Pancreas (tissue), 10 donors: ENCODE results near the gene APLP2. TPM values are rescaled to one million over a fixed set of nuclear protein-coding genes. Genes with fewer than 3 reads are reported as not detected.

Experiments
- ATAC-seq, 4 donors: fragments of 200-7000 bp; cut with Tn5 transposase; one replicate each; pipeline versions ENCODE4 v1.8.0 to v1.9.1; 2020; ENCODE audit warnings: mild to moderate bottlenecking in 4 of 4, moderate library complexity in 4 of 4
- DNase-seq, 6 donors: peaks; one replicate each; pipeline ENCODE4 v3.0.0-alpha.2; 2020
- FAIRE-seq: peaks from 2 replicates; lab custom pipeline; 2012; peaks lifted over from hg19 to GRCh38; lab: Jason Lieb, UNC
- H3K27ac ChIP-seq, 4 donors: fragments of 200-600 bp; sonication (generic); 1 replicate in 3 of 4; 2 replicates in 1 of 4; pipeline versions ENCODE4 v1.5.0 to v1.8.0; 2020
- H3K27me3 ChIP-seq, 4 donors: fragments of 200-600 bp; one replicate each; pipeline ENCODE4 v1.8.0; 2021
- H3K36me3 ChIP-seq, 3 donors: fragments of 200-600 bp; sonication (generic) in 1 of 3; one replicate each; pipeline versions ENCODE4 v1.5.0 to v1.8.0; 2020 to 2021
- H3K4me1 ChIP-seq, 3 donors: fragments of 200-600 bp; one replicate each; pipeline ENCODE4 v1.8.0; 2021
- H3K4me3 ChIP-seq, 4 donors: fragments of 200-600 bp; sonication (generic) in 2 of 4; one replicate each; pipeline versions ENCODE4 v1.5.0 to v1.8.0; 2020 to 2021
- H3K9me3 ChIP-seq, 4 donors: fragments of 200-600 bp; one replicate each; pipeline ENCODE4 v1.8.0; 2021
- CTCF ChIP-seq, 4 donors: fragments of 200-600 bp; sonication (generic) in 3 of 4; IDR thresholded peaks; one replicate each; pipeline versions ENCODE4 v1.5.0 to v1.8.0; 2021; ENCODE audit warnings: antibody characterized with exemption in 4 of 4
- WGBS, 2 donors: extraction: QIAGEN DNeasy Blood & Tissue Kit; methylation state at CpG; one replicate each; pipeline ENCODE4 v1.1.7; 2013; 5-methylcytosine and 5-hydroxymethylcytosine counted together
- intact Hi-C, 3 donors: fragments of 100-400 bp; cut with DNase I; formaldehyde crosslinking; loops; one replicate each; pipeline versions ENCODE4 v1.11.1 to v1.14.2; 2022
- polyA plus RNA-seq, 2 donors: library from polyadenylated mRNA; stranded (reverse); fragments of 200-250 nt; gene quantifications; one replicate each; pipeline ENCODE4 v1.2.3, GENCODE V29; 2013
- total RNA-seq, 6 donors: library from RNA; stranded (reverse); fragmentation: NEBNext Ultra II Directional in 4 of 6; extraction: Animal tissue kit (Norgen Biotek cat#: 25700) in 4 of 6; gene quantifications; one replicate each; pipeline versions ENCODE4 v1.2.1 to v1.2.4, GENCODE V29; 2021 to 2023
- donor health status: healthy with polysubstance abuse.
- donor health status: DM: no; HTN: no; CAD: no; lungs with moderate emphysema.
- donor health status: DM: no; HTN: no; CAD: no.
- donor health status: control.
- donor health status: control.
- donor health status: Bipolar disorder and iron deficiency.
- donor health status: DM: yes; HTN: yes; CAD: no.
- donor health status: DM: no; HTN: no; CAD: no.
- donor health status: DM: no; HTN: no; CAD: no.
- donor health status: DM: yes; HTN: yes; CAD: no.

APLP2 gene
- total and polyA plus RNA-seq, 8 donors = 45.3 to 171 (median 101) TPM

DNA sequence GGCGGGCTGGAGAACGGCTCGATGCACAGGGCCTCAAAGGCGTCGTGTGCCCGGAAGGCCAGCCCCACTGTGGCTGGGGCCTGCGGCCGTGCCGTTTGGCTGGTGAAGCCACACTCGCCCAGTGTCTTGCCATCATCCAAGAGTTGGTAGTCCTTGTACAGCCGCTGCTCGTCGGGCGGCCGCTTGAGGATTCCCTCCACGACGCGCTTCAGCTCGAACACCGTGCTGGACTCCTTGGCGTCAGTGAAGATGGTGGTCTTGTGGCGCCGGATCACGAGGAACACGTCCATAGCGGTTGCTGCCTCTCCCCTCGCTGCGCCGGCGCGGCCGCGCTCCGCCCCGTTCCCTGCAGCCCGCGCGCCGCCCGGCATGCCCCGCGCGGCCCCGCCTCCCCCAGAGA, 36.8 kb upstream of the APLP2 start:
- no peak for TF ChIP-seq CTCF (IDR thresholded peaks at IDR 0.05)
- Histone ChIP-seq H3K27ac (no peak overlapping the region), H3K4me1 (no peaks in the 10 kb centered on the region), H3K36me3 (no peaks in the 10 kb centered on the region), H3K9me3 (no peaks in the 10 kb centered on the region), H3K4me3 (no peak overlapping the region), H3K27me3 (no peaks in the 10 kb centered on the region)
- DNase-seq (no peak), FAIRE-seq (no peak), ATAC-seq (no peak)
- intact Hi-C loops = no loop called here
- WGBS, 2 donors = 83 to 88% methylated on average over 44 of the region's 44 CpGs

DNA sequence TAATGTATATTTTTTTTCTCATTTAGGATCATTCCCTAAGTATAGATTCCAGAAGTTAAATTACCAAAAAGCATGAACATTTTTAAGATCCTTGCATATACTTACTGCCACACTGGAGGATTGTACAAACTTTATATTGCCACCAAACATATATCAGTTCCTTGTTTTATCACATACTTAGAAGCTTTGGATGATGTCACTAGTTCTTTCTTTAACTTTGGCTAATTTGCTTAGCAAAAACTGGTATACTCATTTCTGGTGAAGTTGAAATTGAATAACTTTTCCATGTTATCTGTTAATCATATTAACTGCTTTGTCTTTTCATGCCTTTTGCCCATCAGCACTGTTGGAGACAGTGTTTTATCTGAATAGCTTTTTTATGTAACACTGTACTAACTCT, 35.5 kb upstream of the APLP2 start:
- ATAC-seq (no peak), FAIRE-seq (no peak), DNase-seq (no peak)
- no peak overlapping the region for H3K27ac ChIP-seq
- H3K36me3 ChIP-seq = no peaks in the 10 kb centered on the region
- intact Hi-C loops = no loop called here
- TF ChIP-seq CTCF (IDR thresholded peaks at IDR 0.05) = no peak
- no peaks in the 10 kb centered on the region for H3K9me3 ChIP-seq
- no peak overlapping the region for H3K4me3 ChIP-seq
- H3K27me3 ChIP-seq = no peaks in the 10 kb centered on the region
- H3K4me1 ChIP-seq = no peaks in the 10 kb centered on the region

DNA sequence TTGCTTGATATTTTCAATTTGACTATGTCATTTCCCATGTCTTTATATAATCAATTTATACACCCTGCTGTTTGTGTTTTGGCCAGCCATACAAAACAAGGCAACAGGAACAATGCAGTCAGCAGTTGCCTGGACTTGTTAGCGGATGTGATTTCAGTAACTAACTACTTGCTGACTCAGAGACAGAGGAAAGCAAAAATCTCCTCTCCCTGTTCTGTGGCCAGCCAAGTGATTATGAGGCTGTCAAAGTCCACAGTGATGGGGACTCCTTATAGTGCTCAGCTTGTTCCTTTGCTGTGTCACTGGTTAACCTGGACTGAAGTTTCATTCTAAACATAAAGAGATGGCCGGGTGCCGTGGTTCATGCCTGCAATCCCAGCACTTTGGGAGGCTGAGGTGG, 32.6 kb upstream of the APLP2 start:
- no peaks in the 10 kb centered on the region for H3K36me3 ChIP-seq
- no peaks in the 10 kb centered on the region for H3K9me3 ChIP-seq
- H3K4me1 ChIP-seq = no peaks in the 10 kb centered on the region
- FAIRE-seq = no peak
- peak in 3 of 4 donors; percentile 18 to 67 (median 43) for ATAC-seq
- H3K27ac ChIP-seq = no peak overlapping the region
- no peak for TF ChIP-seq CTCF (IDR thresholded peaks at IDR 0.05)
- no peak overlapping the region for H3K4me3 ChIP-seq
- DNase-seq = no peak
- H3K27me3 ChIP-seq = no peaks in the 10 kb centered on the region
- WGBS, 2 donors = 67 to 72% methylated on average over 3 of the region's 3 CpGs
- intact Hi-C loops = no loop called here

GRCh38 chr11:130037881-130038585, 31.7 kb upstream of the APLP2 start:
- Histone ChIP-seq H3K27me3 (no peaks in the 10 kb centered on the region), H3K4me3 (no peak overlapping the region), H3K36me3 (no peaks in the 10 kb centered on the region), H3K4me1 (no peaks in the 10 kb centered on the region), H3K9me3 (no peaks in the 10 kb centered on the region), H3K27ac (no peak overlapping the region)
- intact Hi-C loops = no loop called here
- DNase-seq (no peak), ATAC-seq (peak in 2 of 4 donors; percentile 35 to 47), FAIRE-seq (no peak)
- 41 to 48% methylated on average over 7 of the region's 7 CpGs for WGBS, 2 donors
- TF ChIP-seq CTCF (IDR thresholded peaks at IDR 0.05) = no peak

DNA sequence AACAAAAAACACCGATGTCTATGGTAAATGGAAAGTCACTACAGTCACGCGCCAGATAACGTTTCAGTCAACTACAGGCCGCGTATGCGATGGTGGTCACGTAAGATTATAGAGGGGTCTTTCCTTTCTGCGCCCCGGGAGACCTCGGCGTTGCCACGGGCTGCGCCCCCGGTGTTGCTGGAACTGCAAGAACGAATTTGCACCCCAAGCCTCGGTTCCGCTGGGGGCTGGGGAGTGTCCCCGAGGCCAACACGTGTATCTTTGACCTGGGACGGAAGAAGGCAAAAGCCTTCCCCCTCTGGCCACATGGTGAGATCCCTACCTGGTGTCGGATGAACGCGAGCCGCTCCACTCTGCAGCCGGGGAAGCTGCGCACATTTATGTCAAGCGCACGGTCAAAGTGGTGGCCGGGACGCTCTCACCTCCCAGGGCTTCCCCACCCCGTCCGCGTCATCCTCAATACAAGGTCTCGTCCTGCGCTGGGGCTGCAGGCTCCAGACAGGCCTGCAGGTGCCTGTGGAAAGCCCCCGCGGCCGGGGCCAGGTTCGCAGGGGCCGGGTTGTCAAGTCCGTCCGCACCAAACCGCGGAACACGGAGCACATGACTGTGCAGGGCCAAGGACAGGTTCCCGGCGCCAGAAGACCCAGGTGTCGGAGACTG, 29.3 kb upstream of the APLP2 start:
- DNase-seq (peak in 1 of 6 donors; percentile 46), FAIRE-seq (no peak), ATAC-seq (no peak)
- Histone ChIP-seq H3K27me3 (no peaks in the 10 kb centered on the region), H3K36me3 (no peaks in the 10 kb centered on the region), H3K4me1 (no peaks in the 10 kb centered on the region), H3K27ac (no peak overlapping the region), H3K4me3 (no peak overlapping the region), H3K9me3 (no peaks in the 10 kb centered on the region)
- intact Hi-C loops = no loop called here
- TF ChIP-seq CTCF (IDR thresholded peaks at IDR 0.05) = no peak
- WGBS, 2 donors = 82 to 87% methylated on average over 49 of the region's 49 CpGs
